ENCODE measurements around the gene TMEM117.

TMEM117 gene

GRCh38 chr12:44098786-44099185, 262.9 kb downstream of the TMEM117 start:
- H3K4me3 ChIP-seq (ENCODE audit: low read length): no peak overlapping the region
- H3K4me2 ChIP-seq (ENCODE audit: low read length): no peak overlapping the region
- no peaks in the 10 kb centered on the region for H3K4me1 ChIP-seq (ENCODE audit: low read length)
- no peaks in the 10 kb centered on the region for H3K36me3 ChIP-seq (replicated peaks; ENCODE audit: low read depth, low read length)
- H3K9ac ChIP-seq (ENCODE audit: low read length): no peak overlapping the region
- no peak overlapping the region for H2AFZ ChIP-seq (ENCODE audit: low read depth, low read length)
- no peaks in the 10 kb centered on the region for H3K27me3 ChIP-seq (ENCODE audit: low read depth, low read length)
- H3K79me2 ChIP-seq (ENCODE audit: low read length): no peaks in the 10 kb centered on the region
- TF ChIP-seq CTCF (IDR thresholded peaks at IDR 0.05; ENCODE audit: low read depth, low read length) (no peak), EZH2phosphoT487 (IDR thresholded peaks at IDR 0.05; ENCODE audit: low read depth) (no peak)
- H3K9me3 ChIP-seq (ENCODE audit: insufficient read depth, low read length): no peaks in the 10 kb centered on the region
- no peak overlapping the region for H3K27ac ChIP-seq (ENCODE audit: low read length)
- no peaks in the 10 kb centered on the region for H4K20me1 ChIP-seq (ENCODE audit: insufficient read depth, low read length)

DNA sequence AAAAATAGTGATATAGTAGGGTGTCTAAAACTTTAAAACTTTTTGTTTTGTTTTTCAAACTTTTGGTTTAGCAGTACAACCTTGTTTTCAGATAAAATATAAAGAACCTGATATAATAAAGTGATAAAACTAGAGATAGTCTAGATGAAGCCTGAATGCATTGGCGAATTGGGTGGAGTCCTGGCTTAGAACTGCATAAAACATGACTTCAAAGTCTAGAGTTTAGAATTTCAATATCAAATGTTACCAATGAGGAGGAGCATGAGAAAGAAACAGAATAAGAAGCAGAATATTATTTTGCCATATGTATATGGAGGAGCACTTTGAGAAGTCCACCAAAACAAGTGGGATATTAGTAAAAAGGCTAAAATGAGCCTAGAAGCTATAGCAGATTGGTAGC, 263.6 kb downstream of the TMEM117 start:
- H3K36me3 ChIP-seq (replicated peaks; ENCODE audit: low read depth, low read length): no peaks in the 10 kb centered on the region
- no peak overlapping the region for H2AFZ ChIP-seq (ENCODE audit: low read depth, low read length)
- no peak for TF ChIP-seq EZH2phosphoT487 (IDR thresholded peaks at IDR 0.05; ENCODE audit: low read depth)
- no peak for TF ChIP-seq CTCF (IDR thresholded peaks at IDR 0.05; ENCODE audit: low read depth, low read length)

GRCh38 chr12:44100264-44100663, 264.4 kb downstream of the TMEM117 start:
- no peaks in the 10 kb centered on the region for H3K4me1 ChIP-seq (ENCODE audit: low read length)
- H3K9me3 ChIP-seq (ENCODE audit: insufficient read depth, low read length): no peaks in the 10 kb centered on the region
- H4K20me1 ChIP-seq (ENCODE audit: insufficient read depth, low read length): no peaks in the 10 kb centered on the region
- TF ChIP-seq EZH2phosphoT487 (IDR thresholded peaks at IDR 0.05; ENCODE audit: low read depth): no peak
- no peak for TF ChIP-seq CTCF (IDR thresholded peaks at IDR 0.05; ENCODE audit: low read depth, low read length)
- H2AFZ ChIP-seq (ENCODE audit: low read depth, low read length): no peak overlapping the region
- no peaks in the 10 kb centered on the region for H3K79me2 ChIP-seq (ENCODE audit: low read length)
- no peaks in the 10 kb centered on the region for H3K27me3 ChIP-seq (ENCODE audit: low read depth, low read length)
- no peak overlapping the region for H3K4me3 ChIP-seq (ENCODE audit: low read length)
- no peak overlapping the region for H3K4me2 ChIP-seq (ENCODE audit: low read length)
- H3K36me3 ChIP-seq (replicated peaks; ENCODE audit: low read depth, low read length): no peaks in the 10 kb centered on the region
- no peak overlapping the region for H3K9ac ChIP-seq (ENCODE audit: low read length)
- no peak overlapping the region for H3K27ac ChIP-seq (ENCODE audit: low read length)

More for the DNA sequence above, 263.6 kb downstream of the TMEM117 start:
- no peak overlapping the region for H3K4me3 ChIP-seq (ENCODE audit: low read length)
- no peaks in the 10 kb centered on the region for H3K9me3 ChIP-seq (ENCODE audit: insufficient read depth, low read length)
- H3K4me1 ChIP-seq (ENCODE audit: low read length): no peaks in the 10 kb centered on the region
- H3K27ac ChIP-seq (ENCODE audit: low read length): no peak overlapping the region
- H4K20me1 ChIP-seq (ENCODE audit: insufficient read depth, low read length): no peaks in the 10 kb centered on the region
- no peaks in the 10 kb centered on the region for H3K27me3 ChIP-seq (ENCODE audit: low read depth, low read length)
- no peaks in the 10 kb centered on the region for H3K79me2 ChIP-seq (ENCODE audit: low read length)
- H3K9ac ChIP-seq (ENCODE audit: low read length): no peak overlapping the region
- no peak overlapping the region for H3K4me2 ChIP-seq (ENCODE audit: low read length)

- H3K27me3 ChIP-seq (ENCODE audit: low read depth, low read length): no peaks in the 10 kb centered on the region
- no peaks in the 10 kb centered on the region for H3K36me3 ChIP-seq (replicated peaks; ENCODE audit: low read depth, low read length)
- no peak overlapping the region for H3K4me2 ChIP-seq (ENCODE audit: low read length)
- H3K79me2 ChIP-seq (ENCODE audit: low read length): no peaks in the 10 kb centered on the region
- no peaks in the 10 kb centered on the region for H4K20me1 ChIP-seq (ENCODE audit: insufficient read depth, low read length)
- no peak overlapping the region for H3K27ac ChIP-seq (ENCODE audit: low read length)
- H3K9ac ChIP-seq (ENCODE audit: low read length): no peak overlapping the region
- no peaks in the 10 kb centered on the region for H3K4me1 ChIP-seq (ENCODE audit: low read length)
- H3K4me3 ChIP-seq (ENCODE audit: low read length): no peak overlapping the region
- TF ChIP-seq EZH2phosphoT487 (IDR thresholded peaks at IDR 0.05; ENCODE audit: low read depth): no peak
- TF ChIP-seq CTCF (IDR thresholded peaks at IDR 0.05; ENCODE audit: low read depth, low read length): no peak
- H3K9me3 ChIP-seq (ENCODE audit: insufficient read depth, low read length): no peaks in the 10 kb centered on the region
- H2AFZ ChIP-seq (ENCODE audit: low read depth, low read length): no peak overlapping the region
Observed at GRCh38 chr12:44101475-44101874, 265.6 kb downstream of the TMEM117 start.
